DND-41 (cell line): ENCODE data around the gene TOMM70.

Experiments
- EZH2 ChIP-seq: IDR thresholded peaks from 3 replicates; pipeline ENCODE4 v1.6.1; 2012; ENCODE audit warnings: borderline replicate concordance, low read depth, mild to moderate bottlenecking, moderate library complexity, low read length, inconsistent platforms; ENCODE audit not compliant: severe bottlenecking
- TF ChIP-seq, protein P1 (sequence below): IDR thresholded peaks from 2 replicates; pipeline ENCODE4 v1.5.1; 2012; ENCODE audit warnings: borderline replicate concordance, low read length, moderate library complexity, mild to moderate bottlenecking; ENCODE audit not compliant: poor library complexity, severe bottlenecking; ENCODE audit errors: extremely low read depth

DNA sequence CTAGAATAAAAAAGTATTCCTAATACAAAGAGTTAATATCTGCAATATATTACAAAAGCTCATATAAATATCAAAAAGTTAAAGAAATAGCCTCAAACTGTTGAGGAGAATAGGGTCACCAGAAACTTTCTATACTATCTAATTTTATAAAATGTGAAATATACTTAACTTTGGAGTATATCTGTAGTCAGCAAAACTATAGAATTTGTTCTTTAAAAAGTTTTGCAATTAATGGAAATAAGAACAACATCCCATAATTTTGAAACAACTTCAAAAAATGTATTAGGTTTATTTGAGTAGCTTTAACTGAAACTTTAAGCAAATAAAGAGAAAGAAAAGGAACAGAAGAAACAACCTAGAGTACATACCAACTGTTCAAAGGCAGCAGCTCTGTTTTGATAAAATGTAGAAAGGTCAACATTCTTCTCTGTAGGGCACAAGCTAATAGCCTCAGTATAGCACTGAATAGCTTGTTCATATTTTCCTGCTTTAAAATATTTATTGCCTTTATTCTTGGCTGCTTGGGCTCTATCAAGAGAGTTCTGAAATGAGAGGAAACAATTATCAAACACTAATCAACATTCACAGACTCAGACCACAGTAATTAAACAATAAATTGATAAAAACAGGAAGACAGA lies 14.3 kb downstream of the TOMM70 start:
- TF ChIP-seq, protein P1, sequence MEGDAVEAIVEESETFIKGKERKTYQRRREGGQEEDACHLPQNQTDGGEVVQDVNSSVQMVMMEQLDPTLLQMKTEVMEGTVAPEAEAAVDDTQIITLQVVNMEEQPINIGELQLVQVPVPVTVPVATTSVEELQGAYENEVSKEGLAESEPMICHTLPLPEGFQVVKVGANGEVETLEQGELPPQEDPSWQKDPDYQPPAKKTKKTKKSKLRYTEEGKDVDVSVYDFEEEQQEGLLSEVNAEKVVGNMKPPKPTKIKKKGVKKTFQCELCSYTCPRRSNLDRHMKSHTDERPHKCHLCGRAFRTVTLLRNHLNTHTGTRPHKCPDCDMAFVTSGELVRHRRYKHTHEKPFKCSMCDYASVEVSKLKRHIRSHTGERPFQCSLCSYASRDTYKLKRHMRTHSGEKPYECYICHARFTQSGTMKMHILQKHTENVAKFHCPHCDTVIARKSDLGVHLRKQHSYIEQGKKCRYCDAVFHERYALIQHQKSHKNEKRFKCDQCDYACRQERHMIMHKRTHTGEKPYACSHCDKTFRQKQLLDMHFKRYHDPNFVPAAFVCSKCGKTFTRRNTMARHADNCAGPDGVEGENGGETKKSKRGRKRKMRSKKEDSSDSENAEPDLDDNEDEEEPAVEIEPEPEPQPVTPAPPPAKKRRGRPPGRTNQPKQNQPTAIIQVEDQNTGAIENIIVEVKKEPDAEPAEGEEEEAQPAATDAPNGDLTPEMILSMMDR: no peak
- no peak for TF ChIP-seq EZH2
